Prostate gland (tissue), 2 donors: ENCODE measurements around the gene HABP2. TPM values are rescaled to one million over a fixed set of nuclear protein-coding genes. Genes with fewer than 3 reads are reported as not detected.

Experiments used
- DNase-seq: peaks from one replicate; pipeline ENCODE4 v3.0.0-alpha.2; 2019; ENCODE audit warnings: low spot score
- H3K27ac ChIP-seq, 2 donors: fragments of 200-600 bp; sonication (generic); 2 replicates each; pipeline ENCODE4 v1.5.1; 2017 to 2019
- H3K27me3 ChIP-seq: fragments of 200-600 bp; sonication (generic); replicated peaks from 2 replicates; pipeline ENCODE4 v1.5.1; 2019; ENCODE audit not compliant: insufficient read depth
- H3K36me3 ChIP-seq, 2 donors: fragments of 200-600 bp; sonication (generic); 1 replicate in 1 of 2; 2 replicates in 1 of 2; pipeline versions ENCODE4 v1.5.1 to v1.8.1; 2017 to 2019
- H3K4me1 ChIP-seq: fragments of 200-600 bp; sonication (generic); replicated peaks from 2 replicates; pipeline ENCODE4 v1.5.1; 2019
- H3K4me3 ChIP-seq, 2 donors: fragments of 200-600 bp; sonication (generic); 2 replicates each; pipeline ENCODE4 v1.5.1; 2017 to 2019
- H3K9me3 ChIP-seq: fragments of 200-600 bp; sonication (generic); 2 replicates; pipeline ENCODE4 v1.5.1; 2017
- POLR2A ChIP-seq: fragments of 450-650 bp; IDR thresholded peaks from one replicate; pipeline ENCODE4 v1.6.1; 2016; ENCODE audit warnings: antibody characterized with exemption, mild to moderate bottlenecking
- POLR2AphosphoS5 ChIP-seq: sonication (generic); formaldehyde crosslinking; IDR thresholded peaks from one replicate; pipeline ENCODE4 v1.6.1; 2017; ENCODE audit warnings: antibody characterized with exemption
- whole genome bisulfite sequencing: methylation state at CpG from one replicate; pipeline ENCODE4 v1.1.5; 2018; 5-methylcytosine and 5-hydroxymethylcytosine counted together
- intact Hi-C: fragments of 100-400 bp; cut with DNase I; formaldehyde crosslinking; loops from one replicate; pipeline ENCODE4 v1.14.2; 2022
- total RNA-seq, 2 donors: library from RNA; depleted of rRNA; stranded (reverse); fragments of >200 nt; gene quantifications; one replicate each; pipeline ENCODE4 v1.1.0, GENCODE V29; 2016
- TF ChIP-seq, protein P1 (sequence below), 4 experiments: fragments of 200-600 bp in 2 of 4; fragments of 450-650 bp in 2 of 4; sonication (generic) in 2 of 4; IDR thresholded peaks; 1 replicate in 3 of 4; 2 replicates in 1 of 4; pipeline ENCODE4 v1.5.1; 2016 to 2019; ENCODE audit warnings: antibody characterized with exemption in 4 of 4, mild to moderate bottlenecking in 2 of 4, moderate library complexity in 2 of 4

Gene HABP2
- total RNA-seq, 2 donors from 2014 or later = 0.17 TPM; not detected in 1

DNA sequence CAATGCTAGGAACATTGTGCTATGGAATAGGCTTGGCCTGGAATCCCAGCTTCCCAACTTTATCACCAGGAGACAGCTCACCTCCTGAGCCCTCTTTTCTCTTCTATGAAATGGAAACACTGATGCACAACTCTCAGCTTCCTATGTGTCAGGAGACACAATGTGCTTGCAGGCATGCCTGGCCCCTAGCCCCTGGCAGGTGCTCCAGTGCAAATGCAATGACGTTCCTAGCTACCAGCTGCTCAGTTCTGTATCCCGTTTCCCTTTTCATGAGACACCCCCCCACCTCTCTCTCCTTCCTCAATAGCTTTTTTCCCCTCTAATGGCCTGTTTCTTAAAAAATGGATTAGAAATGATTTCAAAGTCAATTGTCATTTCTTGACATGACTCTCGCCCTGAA is 30.7 kb downstream of the HABP2 start:
- intact Hi-C loops = no loop called here
- H3K27ac ChIP-seq = no peak overlapping the region
- TF ChIP-seq, protein P1, sequence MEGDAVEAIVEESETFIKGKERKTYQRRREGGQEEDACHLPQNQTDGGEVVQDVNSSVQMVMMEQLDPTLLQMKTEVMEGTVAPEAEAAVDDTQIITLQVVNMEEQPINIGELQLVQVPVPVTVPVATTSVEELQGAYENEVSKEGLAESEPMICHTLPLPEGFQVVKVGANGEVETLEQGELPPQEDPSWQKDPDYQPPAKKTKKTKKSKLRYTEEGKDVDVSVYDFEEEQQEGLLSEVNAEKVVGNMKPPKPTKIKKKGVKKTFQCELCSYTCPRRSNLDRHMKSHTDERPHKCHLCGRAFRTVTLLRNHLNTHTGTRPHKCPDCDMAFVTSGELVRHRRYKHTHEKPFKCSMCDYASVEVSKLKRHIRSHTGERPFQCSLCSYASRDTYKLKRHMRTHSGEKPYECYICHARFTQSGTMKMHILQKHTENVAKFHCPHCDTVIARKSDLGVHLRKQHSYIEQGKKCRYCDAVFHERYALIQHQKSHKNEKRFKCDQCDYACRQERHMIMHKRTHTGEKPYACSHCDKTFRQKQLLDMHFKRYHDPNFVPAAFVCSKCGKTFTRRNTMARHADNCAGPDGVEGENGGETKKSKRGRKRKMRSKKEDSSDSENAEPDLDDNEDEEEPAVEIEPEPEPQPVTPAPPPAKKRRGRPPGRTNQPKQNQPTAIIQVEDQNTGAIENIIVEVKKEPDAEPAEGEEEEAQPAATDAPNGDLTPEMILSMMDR (IDR thresholded peaks at IDR 0.05) = no peak
- TF ChIP-seq POLR2AphosphoS5 (no peak), POLR2A (no peak)

DNA sequence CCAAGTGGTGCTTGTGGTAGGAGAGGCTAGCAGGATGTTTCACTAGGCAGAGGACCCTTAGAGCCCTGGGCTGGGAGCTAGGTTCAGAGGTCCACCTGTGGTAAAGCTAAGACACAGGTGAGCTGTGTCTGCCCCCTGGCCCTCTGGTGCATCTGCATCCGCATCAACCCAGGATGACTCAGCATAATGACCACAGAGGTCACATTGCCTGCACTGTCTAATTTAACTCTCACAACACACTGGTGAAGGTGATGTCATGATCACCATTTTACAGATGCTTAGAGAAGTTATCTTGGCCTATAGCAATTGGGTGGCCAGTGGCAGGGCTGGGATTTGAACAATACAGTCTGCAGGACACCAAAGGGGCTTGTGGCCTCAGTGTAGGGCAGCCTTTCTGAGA is 33.1 kb downstream of the HABP2 start:
- no peak for DNase-seq
- Histone ChIP-seq H3K4me1 (no peaks in the 10 kb centered on the region), H3K36me3 (no peaks in the 10 kb centered on the region), H3K4me3 (no peak overlapping the region), H3K27me3 (no peaks in the 10 kb centered on the region), H3K27ac (no peak overlapping the region), H3K9me3 (no peaks in the 10 kb centered on the region)
- TF ChIP-seq POLR2A = no peak
- TF ChIP-seq, protein P1 (IDR thresholded peaks at IDR 0.05) = no peak
- TF ChIP-seq POLR2AphosphoS5 = no peak
- intact Hi-C loops = no loop called here
- WGBS = 57% methylated on average over 1 of the region's 1 CpG

More for the DNA sequence above, 30.7 kb downstream of the HABP2 start:
- no peak for DNase-seq
- Histone ChIP-seq H3K4me1 (no peaks in the 10 kb centered on the region), H3K9me3 (no peaks in the 10 kb centered on the region), H3K4me3 (no peak overlapping the region), H3K27me3 (no peaks in the 10 kb centered on the region), H3K36me3 (no peaks in the 10 kb centered on the region)
- 78% methylated on average over 3 of the region's 3 CpGs for WGBS

GRCh38 chr10:113589201-113589770 is 36.4 kb downstream of the HABP2 start:
- 85% methylated on average over 13 of the region's 13 CpGs for WGBS
- H3K27ac ChIP-seq = no peak overlapping the region
- no peaks in the 10 kb centered on the region for H3K27me3 ChIP-seq
- no peaks in the 10 kb centered on the region for H3K4me1 ChIP-seq
- DNase-seq = no peak
- intact Hi-C loops = no loop called here
- H3K4me3 ChIP-seq = no peak overlapping the region
- TF ChIP-seq POLR2AphosphoS5 = no peak
- no peak for TF ChIP-seq POLR2A
- TF ChIP-seq, protein P1 (IDR thresholded peaks at IDR 0.05) = no peak
- H3K9me3 ChIP-seq = no peaks in the 10 kb centered on the region
- no peaks in the 10 kb centered on the region for H3K36me3 ChIP-seq

- TF ChIP-seq POLR2AphosphoS5 (no peak), POLR2A (no peak)
- TF ChIP-seq, protein P1 (IDR thresholded peaks at IDR 0.05) = no peak
- intact Hi-C loops = no loop called here
- no peaks in the 10 kb centered on the region for H3K36me3 ChIP-seq
- no peak for DNase-seq
- no peaks in the 10 kb centered on the region for H3K27me3 ChIP-seq
- no peaks in the 10 kb centered on the region for H3K4me1 ChIP-seq
- no peak overlapping the region for H3K27ac ChIP-seq
- no peak overlapping the region for H3K4me3 ChIP-seq
- WGBS = 95% methylated on average over 12 of the region's 12 CpGs
- no peaks in the 10 kb centered on the region for H3K9me3 ChIP-seq
Observed at GRCh38 chr10:113590581-113590980, 37.7 kb downstream of the HABP2 start.

DNA sequence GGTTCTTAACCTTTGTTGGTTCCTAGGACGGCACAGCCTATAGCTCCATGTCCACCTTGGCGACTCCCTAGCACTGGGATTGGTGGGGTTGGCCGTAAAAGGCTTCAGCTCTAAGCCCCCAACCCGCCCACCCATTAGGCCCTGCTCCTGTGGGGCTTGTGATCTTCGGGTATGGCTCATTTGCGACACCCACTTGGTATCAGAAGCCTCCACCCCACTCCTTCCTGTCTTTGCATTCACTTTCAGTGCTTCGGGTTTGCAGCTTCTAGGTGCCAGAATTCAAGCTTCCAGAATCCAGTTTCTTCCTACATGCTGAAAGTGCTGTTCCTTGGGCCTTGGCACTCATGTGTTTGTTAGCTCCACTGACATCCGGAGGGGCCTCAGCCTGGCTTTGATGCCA is 39.5 kb downstream of the HABP2 start:
- H3K4me1 ChIP-seq = no peaks in the 10 kb centered on the region

More for the DNA sequence above, 39.5 kb downstream of the HABP2 start:
- intact Hi-C loops = no loop called here
- DNase-seq = no peak
- Histone ChIP-seq H3K27ac (no peak overlapping the region), H3K4me3 (no peak overlapping the region), H3K27me3 (no peaks in the 10 kb centered on the region), H3K9me3 (no peaks in the 10 kb centered on the region), H3K36me3 (no peaks in the 10 kb centered on the region)
- TF ChIP-seq, protein P1 (IDR thresholded peaks at IDR 0.05) = no peak
- no peak for TF ChIP-seq POLR2AphosphoS5
- TF ChIP-seq POLR2A = no peak
- WGBS = 81% methylated on average over 8 of the region's 8 CpGs
